ENCODE measurements around the gene GSE1. TPM values are rescaled to one million over a fixed set of nuclear protein-coding genes. Genes with fewer than 3 reads are reported as not detected.

GSE1 gene
- total RNA-seq, 3 donors from 2014 or later: 15.5 to 15.6 (median 15.5) TPM

DNA sequence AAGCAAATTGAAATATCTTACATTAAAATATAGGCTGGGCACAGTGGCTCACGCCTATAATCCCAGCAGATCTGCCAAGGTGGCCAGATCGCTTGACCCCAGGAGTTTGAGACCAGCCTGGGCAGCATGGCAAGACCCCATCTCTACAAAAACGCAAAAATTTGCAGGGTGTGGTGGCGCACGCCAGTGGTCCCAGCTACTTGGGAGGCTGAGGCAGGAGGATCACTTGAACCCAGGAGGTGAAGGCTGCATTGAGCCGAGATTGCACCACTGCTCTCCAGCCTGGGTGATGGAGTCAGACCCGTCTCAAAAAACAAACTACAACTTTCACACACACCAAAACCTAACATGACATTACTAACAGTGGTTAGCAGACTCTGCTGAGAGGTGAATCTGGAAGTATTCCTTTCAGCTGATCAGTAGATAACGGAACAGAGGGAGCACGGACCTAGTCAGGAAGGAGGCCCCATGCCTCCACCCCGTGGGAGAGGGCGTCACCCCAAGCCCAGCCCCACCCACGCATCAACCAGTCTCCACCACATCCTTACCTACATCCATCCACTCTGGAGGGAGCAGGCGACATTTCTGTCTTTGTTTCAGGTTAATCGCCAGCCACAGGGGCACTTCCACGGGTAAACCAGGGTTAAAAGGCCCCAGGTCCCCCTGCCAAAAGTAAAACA is 73.9 kb downstream of the GSE1 start:
- DNase-seq: no peak
- Mint-ChIP-seq H3K4me1 (ENCODE audit: low read depth) (peaks cover 6% of the 10 kb centered on the region), H3K4me3 (peak overlapping the region; percentile 86), H3K9me3 (no peaks in the 10 kb centered on the region), H3K27me3 (ENCODE audit: low read depth) (no peaks in the 10 kb centered on the region), H3K36me3 (ENCODE audit: insufficient read depth) (peaks cover 5% of the 10 kb centered on the region)
- ATAC-seq: no peak

DNA sequence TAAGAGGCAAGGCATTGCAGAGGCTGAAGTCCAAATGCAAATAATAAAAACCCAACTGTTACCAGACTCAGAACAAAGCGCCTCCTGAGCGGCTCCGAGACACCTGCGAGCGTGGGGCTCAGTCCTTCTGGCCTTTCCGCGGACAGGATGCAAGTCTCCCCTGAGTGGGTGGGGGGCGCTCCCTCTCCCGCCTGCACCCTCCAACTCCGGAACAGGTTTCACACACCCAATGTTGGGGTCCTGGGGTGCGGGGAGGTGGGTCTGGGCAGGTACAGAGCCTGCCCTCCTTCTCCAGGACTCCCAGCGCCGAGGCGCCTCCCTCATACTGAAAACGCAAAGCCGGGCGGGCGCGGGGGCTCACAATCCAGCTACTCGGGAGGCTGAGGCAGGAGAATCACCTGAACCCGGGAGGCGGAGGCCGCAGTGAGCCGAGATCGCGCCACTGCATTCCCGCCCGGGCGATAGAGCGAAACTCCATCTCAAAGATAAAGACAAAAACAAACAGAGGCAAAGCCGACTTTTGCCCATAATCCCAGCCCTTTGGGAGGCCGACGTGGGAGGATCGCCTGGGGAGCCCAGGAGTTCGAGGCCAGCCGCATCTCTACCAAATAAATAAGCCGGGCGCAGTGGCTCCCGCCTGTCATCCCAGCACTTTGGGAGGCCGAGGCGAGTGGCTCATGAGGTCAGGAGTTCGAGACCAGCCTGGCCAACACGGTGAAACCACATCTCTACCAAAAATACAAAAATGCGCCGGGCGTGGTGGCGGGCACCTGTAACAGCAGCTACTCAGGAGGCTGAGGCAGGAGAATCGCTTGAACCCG is 74.7 kb downstream of the GSE1 start:
- peaks cover 6% of the 10 kb centered on the region for H3K4me1 Mint-ChIP-seq (ENCODE audit: low read depth)

DNA sequence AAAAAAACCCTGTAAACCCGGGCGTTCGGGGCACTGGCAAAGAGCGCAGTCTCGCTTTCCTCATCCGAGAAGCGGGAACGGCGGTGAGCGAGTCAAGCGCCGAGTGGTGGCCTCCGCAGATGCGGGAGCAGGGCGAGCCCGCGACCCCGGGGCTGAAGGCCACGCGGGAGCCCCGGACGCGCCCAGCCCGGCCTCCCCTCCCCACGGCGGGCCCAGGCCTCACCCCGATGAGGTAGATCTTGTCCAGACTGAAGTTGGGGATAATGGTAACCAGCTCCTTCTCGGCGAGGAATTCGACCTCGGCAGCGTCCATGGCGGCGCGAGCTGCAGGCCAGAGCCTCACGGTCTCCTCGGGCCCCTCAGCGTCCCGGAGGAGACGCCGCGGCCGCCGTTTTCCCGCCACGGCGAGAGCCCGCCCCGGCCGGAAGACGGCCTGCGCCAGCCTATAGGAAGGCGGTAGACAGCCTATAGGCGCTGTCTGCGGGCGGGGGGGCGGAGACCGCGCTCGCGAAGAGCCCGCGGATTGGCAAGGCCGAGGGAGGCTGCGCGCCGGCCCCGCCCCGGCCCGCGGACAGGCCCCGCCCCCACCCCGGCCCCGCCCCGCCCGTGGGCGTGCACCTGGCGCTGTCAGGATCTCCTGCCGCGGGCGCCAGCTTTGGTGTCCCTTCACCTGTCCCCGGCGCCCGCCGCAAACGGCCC is 75.6 kb downstream of the GSE1 start, which contains the start of gene GINS2:
GINS2 (minus strand) TSS at position 369 of the 699 bp plus-strand sequence; CDS start at position 313, 56 bp downstream.
- ATAC-seq (peak; percentile 100), DNase-seq (peak; percentile 87)
- Mint-ChIP-seq H3K36me3 (ENCODE audit: insufficient read depth) (peaks cover 5% of the 10 kb centered on the region), H3K27me3 (ENCODE audit: low read depth) (peaks cover 9% of the 10 kb centered on the region), H3K9me3 (no peaks in the 10 kb centered on the region), H3K4me1 (ENCODE audit: low read depth) (peaks cover 6% of the 10 kb centered on the region), H3K4me3 (peak within 1 kb of the TSS; percentile 86)

More for the DNA sequence above, 74.7 kb downstream of the GSE1 start:
- ATAC-seq (peak; percentile 1 to 13), DNase-seq (no peak)
- Mint-ChIP-seq H3K9me3 (no peaks in the 10 kb centered on the region), H3K36me3 (ENCODE audit: insufficient read depth) (peaks cover 5% of the 10 kb centered on the region), H3K27me3 (ENCODE audit: low read depth) (peaks cover 3% of the 10 kb centered on the region), H3K4me3 (peak overlapping the region; percentile 86)

DNA sequence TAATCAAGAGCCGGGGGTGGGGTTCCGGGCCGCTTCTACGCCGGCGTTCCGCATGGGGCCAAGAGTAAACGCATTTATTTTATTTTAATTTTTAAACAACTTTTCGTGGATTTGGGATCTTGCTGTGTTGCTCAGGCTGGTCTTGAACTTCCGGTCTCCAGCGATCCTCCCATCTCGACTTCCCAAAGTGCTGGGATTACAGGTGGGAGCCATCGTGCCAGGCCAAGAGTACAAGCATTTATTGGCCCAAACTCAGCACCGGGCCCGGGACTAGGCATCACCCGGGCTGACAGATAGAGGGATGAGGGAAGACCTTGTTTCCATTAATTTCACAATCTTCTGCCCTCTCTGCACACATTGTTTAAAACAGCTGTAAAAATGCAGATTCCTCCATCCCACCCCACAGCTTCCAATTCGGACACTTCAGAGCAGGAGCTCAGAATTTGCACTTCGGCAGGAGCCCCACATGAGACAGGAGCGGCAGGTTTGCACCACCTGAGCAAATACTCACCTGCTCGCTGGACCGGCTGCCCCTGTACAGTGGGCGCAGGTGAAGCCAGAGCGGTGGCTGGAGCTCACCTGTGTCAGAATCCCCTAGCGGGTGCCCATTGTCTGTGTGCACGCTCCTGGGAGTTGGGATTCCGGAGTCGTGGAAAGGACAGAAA is 76.3 kb downstream of the GSE1 start:
- DNase-seq (no peak), ATAC-seq (no peak)
- Mint-ChIP-seq H3K27me3 (ENCODE audit: low read depth) (peaks cover 9% of the 10 kb centered on the region), H3K36me3 (ENCODE audit: insufficient read depth) (peaks cover 3% of the 10 kb centered on the region), H3K4me3 (peak overlapping the region; percentile 57), H3K4me1 (ENCODE audit: low read depth) (peaks cover 6% of the 10 kb centered on the region), H3K9me3 (no peaks in the 10 kb centered on the region)

DNA sequence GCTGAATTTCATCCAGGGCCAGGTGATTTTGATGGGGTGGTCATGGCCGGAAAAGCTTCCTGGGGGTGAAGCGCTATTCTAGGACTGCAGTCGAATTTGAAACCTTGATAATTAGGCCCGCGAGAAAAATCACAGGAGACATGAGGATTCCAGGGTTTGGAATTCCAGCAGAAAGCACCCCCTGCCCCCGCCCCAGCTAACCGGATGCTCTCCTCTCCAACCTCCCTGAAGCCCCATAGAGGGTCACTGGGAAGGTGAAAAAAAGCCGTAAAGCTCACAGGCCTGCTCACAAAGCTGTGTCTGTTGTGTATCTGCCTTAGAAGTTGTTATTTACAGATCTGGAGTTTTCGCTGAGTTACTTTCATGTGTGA is 76.8 kb downstream of the GSE1 start:
- no peak overlapping the region for H3K4me3 Mint-ChIP-seq
- ATAC-seq (no peak), DNase-seq (no peak)
- H3K36me3 Mint-ChIP-seq (ENCODE audit: insufficient read depth): peaks cover 2% of the 10 kb centered on the region
- H3K4me1 Mint-ChIP-seq (ENCODE audit: low read depth): peaks cover 6% of the 10 kb centered on the region
- no peaks in the 10 kb centered on the region for H3K9me3 Mint-ChIP-seq
- H3K27me3 Mint-ChIP-seq (ENCODE audit: low read depth): peaks cover 9% of the 10 kb centered on the region

DNA sequence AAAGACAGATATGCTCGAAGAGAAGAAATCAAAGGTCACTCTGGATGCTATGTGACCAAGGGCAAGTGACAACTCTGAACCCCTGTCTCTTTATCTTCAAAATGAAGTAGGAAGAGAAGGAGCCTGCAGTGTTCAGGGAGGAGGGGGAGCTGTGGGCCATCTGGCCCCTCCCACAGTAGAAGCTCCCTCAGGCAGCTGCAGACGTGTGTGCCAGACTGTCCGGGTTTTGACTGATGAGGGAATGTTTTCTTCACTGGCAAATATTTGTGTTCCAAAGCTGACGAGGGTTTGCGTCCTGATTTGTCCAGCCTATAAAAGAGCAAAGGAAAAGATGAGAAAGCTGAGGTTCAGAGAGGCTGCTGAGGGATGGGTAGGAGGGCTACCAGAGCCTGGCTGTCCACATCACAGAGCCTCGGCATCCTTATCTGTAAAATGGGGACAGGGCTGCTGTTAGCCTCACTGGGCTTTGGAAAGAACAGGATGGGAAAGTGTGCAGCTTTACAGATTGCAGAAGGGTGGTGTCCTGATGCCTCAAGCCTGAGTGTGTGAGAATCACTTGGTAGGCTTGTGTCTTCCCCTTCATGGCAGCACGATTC is 77.4 kb downstream of the GSE1 start:
- DNase-seq (no peak), ATAC-seq (no peak)
- H3K4me3 Mint-ChIP-seq: no peak overlapping the region
- H3K36me3 Mint-ChIP-seq (ENCODE audit: insufficient read depth): peaks cover 2% of the 10 kb centered on the region
- H3K9me3 Mint-ChIP-seq: no peaks in the 10 kb centered on the region
- peaks cover 9% of the 10 kb centered on the region for H3K27me3 Mint-ChIP-seq (ENCODE audit: low read depth)
- peaks cover 6% of the 10 kb centered on the region for H3K4me1 Mint-ChIP-seq (ENCODE audit: low read depth)

DNA sequence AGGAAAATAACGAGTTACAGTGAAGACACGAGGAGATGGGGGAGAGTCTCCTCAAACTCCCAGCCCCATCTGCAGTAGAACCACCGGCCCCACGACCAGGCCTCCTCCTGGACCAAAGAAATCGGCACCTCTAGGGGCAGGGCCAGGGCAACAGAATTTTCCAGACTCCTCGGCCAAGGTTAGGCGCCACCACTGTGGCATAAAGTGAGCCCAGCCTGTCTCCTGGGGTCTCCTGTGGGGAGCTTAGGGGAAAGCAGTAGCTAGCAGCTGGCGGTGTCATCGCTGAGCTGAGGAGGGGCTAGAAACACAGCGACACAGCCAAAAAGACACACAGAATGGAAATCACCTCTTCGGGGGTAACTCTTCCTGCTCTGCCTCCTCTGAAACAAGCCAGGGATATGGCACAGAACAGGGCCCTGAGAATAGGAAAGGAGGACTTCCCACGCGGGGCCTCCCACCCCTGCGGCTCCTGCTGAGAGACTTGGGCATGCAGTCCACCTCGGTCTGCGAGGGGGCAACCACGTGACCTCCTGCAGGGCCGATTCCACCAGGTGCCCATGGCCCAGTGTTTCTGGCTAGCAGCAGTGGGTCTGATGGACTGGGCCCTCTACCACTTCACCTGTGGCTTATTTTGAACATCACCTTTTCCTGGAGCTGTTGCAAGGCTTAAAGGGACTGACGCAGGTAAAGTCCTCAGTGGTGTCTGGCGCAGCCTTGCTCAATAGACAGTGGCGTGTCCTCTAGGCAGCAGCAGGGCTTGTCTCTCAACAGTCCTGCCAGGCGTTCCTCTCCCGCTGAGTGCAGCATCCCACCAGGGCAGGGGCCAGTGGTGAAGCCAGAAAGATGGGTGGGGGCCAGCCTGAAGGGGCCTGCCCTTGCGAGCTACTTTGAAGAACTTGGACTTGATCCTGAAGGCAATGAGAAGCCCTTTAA is 82.3 kb downstream of the GSE1 start:
- ATAC-seq: no peak
- Mint-ChIP-seq H3K9me3 (no peaks in the 10 kb centered on the region), H3K27me3 (ENCODE audit: low read depth) (peaks cover 13% of the 10 kb centered on the region), H3K4me1 (ENCODE audit: low read depth) (no peaks in the 10 kb centered on the region), H3K4me3 (no peak overlapping the region), H3K36me3 (ENCODE audit: insufficient read depth) (no peaks in the 10 kb centered on the region)
- DNase-seq: no peak

DNA sequence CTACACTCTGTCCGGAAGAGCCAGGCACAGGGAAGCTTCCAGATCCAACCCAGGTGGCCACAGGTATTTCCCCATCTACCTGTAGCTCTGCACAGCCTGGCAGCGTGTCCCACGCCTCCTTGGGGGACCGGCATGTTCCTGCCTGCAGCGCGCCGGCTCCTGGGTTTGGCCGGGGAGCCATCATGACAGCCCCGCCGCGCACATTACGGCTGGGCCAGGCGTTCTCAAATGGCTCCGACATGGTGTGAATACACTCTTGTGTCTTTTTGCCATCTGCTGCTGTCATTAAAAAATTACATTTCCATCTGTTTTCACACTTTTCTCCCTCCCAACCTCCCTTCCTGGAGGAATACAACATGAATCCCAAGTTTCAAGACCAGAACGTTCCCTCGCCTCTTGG is 83.7 kb downstream of the GSE1 start:
- no peak for DNase-seq
- no peak overlapping the region for H3K4me3 Mint-ChIP-seq
- peaks cover 3% of the 10 kb centered on the region for H3K9me3 Mint-ChIP-seq
- no peak for ATAC-seq
- no peaks in the 10 kb centered on the region for H3K36me3 Mint-ChIP-seq (ENCODE audit: insufficient read depth)
- no peaks in the 10 kb centered on the region for H3K4me1 Mint-ChIP-seq (ENCODE audit: low read depth)
- peaks cover 13% of the 10 kb centered on the region for H3K27me3 Mint-ChIP-seq (ENCODE audit: low read depth)

DNA sequence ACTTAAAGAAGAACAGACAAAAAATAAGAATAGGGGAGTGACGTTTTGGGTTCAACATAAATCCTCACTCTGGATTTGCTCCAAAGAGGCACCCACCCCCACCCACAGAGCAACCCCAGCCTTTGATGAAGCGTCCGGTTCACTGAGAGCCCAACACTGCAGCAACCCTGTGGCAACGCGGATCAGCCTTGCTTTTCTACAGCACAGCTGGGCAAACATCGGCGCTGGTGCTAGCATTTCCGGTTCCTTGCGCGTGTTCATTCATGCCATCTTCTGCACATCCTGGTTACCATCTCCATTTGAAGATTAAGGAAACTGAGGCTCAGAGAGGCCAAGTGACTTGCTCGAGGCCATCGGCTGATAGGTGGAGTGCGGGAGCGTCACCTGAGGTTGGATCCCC is 84.3 kb downstream of the GSE1 start:
- peaks cover 12% of the 10 kb centered on the region for H3K27me3 Mint-ChIP-seq (ENCODE audit: low read depth)
- ATAC-seq: no peak
- no peaks in the 10 kb centered on the region for H3K36me3 Mint-ChIP-seq (ENCODE audit: insufficient read depth)
- DNase-seq: no peak
- H3K9me3 Mint-ChIP-seq: peaks cover 5% of the 10 kb centered on the region
- H3K4me1 Mint-ChIP-seq (ENCODE audit: low read depth): no peaks in the 10 kb centered on the region
- no peak overlapping the region for H3K4me3 Mint-ChIP-seq

DNA sequence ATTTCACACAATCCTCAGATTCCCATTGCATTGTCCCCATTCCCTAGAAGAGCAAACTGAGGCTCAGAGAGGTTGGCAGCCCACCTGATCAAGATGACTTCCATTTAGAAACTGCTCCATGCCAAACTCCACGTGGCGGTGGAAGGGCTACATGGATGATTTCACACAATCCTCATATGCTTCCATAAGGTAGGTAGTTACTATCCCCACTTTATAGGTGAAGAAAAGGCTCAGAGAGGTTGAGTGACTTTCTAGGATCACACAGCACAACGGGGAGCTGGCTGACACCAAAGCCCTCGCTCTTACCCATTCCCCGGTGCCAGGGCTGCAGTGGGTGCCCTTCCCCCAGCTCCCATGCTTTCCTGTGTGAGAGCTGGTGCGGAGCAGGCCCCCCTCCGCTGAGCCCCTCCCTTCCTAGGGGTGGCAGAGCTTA is 85.4 kb downstream of the GSE1 start:
- no peak for DNase-seq
- Mint-ChIP-seq H3K4me1 (ENCODE audit: low read depth) (no peaks in the 10 kb centered on the region), H3K36me3 (ENCODE audit: insufficient read depth) (no peaks in the 10 kb centered on the region), H3K9me3 (peaks cover 5% of the 10 kb centered on the region), H3K27me3 (ENCODE audit: low read depth) (peaks cover 4% of the 10 kb centered on the region), H3K4me3 (no peak overlapping the region)
- no peak for ATAC-seq

DNA sequence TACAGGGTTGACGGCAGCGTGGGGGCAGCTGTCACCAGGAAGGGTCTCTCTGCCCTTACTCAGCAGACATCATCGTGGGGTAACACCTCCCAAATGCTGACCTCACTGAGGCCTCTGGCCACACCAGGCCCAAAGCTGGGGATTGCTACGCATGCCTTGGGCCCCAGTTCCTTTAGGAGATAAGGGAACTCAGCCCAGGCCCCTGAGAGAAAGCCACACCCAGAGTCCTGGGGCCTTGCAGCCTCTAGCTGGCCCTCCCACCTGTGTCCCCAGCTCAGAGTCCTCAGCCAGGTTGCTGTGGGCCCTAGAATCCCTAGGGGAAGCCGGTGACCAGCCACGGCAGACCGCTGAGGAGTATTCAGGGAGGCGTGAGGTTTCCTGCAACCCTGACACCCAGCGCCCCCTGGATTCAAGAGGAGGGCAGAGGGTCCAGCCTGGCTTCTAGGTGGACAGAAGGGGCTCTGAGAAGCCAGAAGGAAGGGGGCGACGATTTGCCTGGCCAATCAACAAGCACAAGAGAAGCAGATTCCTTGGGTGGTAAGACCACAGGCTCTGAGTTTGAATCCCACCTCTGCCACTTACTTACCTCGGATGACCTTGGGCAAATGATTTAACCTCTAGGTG is 85.9 kb downstream of the GSE1 start:
- H3K9me3 Mint-ChIP-seq: peaks cover 5% of the 10 kb centered on the region
- DNase-seq (no peak), ATAC-seq (no peak)
- no peaks in the 10 kb centered on the region for H3K36me3 Mint-ChIP-seq (ENCODE audit: insufficient read depth)
- H3K4me1 Mint-ChIP-seq (ENCODE audit: low read depth): no peaks in the 10 kb centered on the region
- H3K27me3 Mint-ChIP-seq (ENCODE audit: low read depth): peaks cover 4% of the 10 kb centered on the region
- H3K4me3 Mint-ChIP-seq: no peak overlapping the region

DNA sequence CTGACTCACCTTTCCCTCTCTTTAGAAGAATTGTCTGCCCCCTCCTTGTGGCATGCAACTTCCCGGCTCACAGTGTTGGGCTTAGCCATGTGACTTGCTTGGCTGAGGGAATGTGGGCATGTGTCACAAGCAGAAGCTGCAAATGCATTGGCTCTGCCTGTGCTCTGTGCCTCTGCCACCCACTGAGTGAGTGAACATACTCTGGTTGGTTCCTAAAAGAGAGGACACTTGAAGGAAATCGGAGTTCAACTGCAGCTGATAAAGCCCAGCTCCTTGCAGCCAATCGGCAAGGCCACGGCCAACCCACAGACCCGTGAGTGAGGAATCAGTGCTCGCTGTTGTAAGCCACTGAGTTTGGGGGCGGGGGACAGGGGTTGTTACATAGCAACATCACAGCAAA is 86.5 kb downstream of the GSE1 start:
- H3K4me3 Mint-ChIP-seq: no peak overlapping the region
- peaks cover 4% of the 10 kb centered on the region for H3K27me3 Mint-ChIP-seq (ENCODE audit: low read depth)
- ATAC-seq (no peak), DNase-seq (no peak)
- H3K36me3 Mint-ChIP-seq (ENCODE audit: insufficient read depth): no peaks in the 10 kb centered on the region
- peaks cover 5% of the 10 kb centered on the region for H3K9me3 Mint-ChIP-seq
- no peaks in the 10 kb centered on the region for H3K4me1 Mint-ChIP-seq (ENCODE audit: low read depth)

DNA sequence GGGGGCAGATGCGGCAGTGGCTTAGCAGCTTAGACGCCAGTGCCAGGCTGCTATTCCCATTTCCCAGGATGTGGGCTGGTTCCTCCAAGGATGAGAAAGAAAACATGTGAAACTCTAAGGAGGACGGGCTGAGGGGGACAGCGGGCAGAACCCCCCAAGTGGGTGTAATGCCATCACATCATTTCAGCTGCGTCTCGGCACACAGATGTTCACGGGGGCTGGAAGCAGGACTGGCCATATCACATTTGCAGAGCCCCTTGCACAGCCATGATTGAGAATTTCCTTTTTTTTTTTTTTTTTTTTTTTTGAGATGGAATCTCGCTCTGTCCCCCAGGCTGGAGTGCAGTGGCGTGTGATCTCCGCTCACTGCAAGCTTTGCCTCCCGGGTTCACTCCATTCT is 90.9 kb downstream of the GSE1 start:
- ATAC-seq (no peak), DNase-seq (no peak)
- Mint-ChIP-seq H3K36me3 (ENCODE audit: insufficient read depth) (no peaks in the 10 kb centered on the region), H3K27me3 (ENCODE audit: low read depth) (no peaks in the 10 kb centered on the region), H3K4me1 (ENCODE audit: low read depth) (no peaks in the 10 kb centered on the region), H3K4me3 (no peak overlapping the region), H3K9me3 (peaks cover 5% of the 10 kb centered on the region)

Measured in activated T-cell treated with anti-CD3 and anti-CD28 coated beads, Interleukin-2, amount 50 U/mL, for 4 hours (primary cell).